ENCODE measurements around the gene KAZALD1. TPM values are rescaled to one million over a fixed set of nuclear protein-coding genes. Genes with fewer than 3 reads are reported as not detected.

Gene KAZALD1
- total and polyA plus RNA-seq, 10 donors, result 11.6 to 67.3 (median 31.0) TPM

DNA sequence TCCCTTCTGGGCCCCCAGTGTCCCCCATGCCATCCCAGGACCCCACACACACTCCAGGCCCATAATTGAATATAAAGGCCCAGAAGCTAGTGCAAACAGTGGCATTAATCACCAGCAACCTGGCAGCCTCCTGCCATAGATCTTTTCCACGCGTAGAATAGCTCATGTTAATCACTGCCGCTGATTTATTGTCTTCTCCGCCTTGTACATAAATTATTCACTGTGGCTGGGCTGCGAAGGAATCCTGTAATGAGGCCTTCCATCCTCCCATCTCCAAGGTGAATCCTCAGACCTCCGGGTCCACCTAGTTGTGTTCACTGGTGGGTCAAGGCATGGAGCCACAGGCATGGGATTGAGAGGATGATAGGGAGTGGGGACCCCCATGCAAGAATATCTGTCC is 33.2 kb downstream of the KAZALD1 start:
- no peak for DNase-seq
- H3K36me3 ChIP-seq, result no peaks in the 10 kb centered on the region
- peak overlapping the region in 2 of 8 donors; percentile 4 to 12 for H3K4me3 ChIP-seq
- peaks cover 0 to 95% (median 8%) of the 10 kb centered on the region in 7 donors for H3K27me3 ChIP-seq (replicated peaks in 1 of 7)
- intact Hi-C loops (cut with DNase I; ENCODE audit: low total_unique reads), result no loop called here
- WGBS, 5 donors, result 59 to 71% (median 63%) methylated on average over 6 of the region's 6 CpGs
- no peak for TF ChIP-seq CTCF (IDR thresholded peaks at IDR 0.05 in 8 of 11, conservative IDR thresholded peaks at IDR 0.05 in 3 of 11)
- no peak for TF ChIP-seq POLR2A (IDR thresholded peaks at IDR 0.05)
- no peak for TF ChIP-seq POLR2AphosphoS5 (IDR thresholded peaks at IDR 0.05)
- peak overlapping the region in 7 of 8 donors; percentile 20 to 82 (median 61) for H3K27ac ChIP-seq
- no peaks in the 10 kb centered on the region for H3K9me3 ChIP-seq
- H3K4me1 ChIP-seq, result peaks cover 0 to 35% (median 17%) of the 10 kb centered on the region in 6 donors

DNA sequence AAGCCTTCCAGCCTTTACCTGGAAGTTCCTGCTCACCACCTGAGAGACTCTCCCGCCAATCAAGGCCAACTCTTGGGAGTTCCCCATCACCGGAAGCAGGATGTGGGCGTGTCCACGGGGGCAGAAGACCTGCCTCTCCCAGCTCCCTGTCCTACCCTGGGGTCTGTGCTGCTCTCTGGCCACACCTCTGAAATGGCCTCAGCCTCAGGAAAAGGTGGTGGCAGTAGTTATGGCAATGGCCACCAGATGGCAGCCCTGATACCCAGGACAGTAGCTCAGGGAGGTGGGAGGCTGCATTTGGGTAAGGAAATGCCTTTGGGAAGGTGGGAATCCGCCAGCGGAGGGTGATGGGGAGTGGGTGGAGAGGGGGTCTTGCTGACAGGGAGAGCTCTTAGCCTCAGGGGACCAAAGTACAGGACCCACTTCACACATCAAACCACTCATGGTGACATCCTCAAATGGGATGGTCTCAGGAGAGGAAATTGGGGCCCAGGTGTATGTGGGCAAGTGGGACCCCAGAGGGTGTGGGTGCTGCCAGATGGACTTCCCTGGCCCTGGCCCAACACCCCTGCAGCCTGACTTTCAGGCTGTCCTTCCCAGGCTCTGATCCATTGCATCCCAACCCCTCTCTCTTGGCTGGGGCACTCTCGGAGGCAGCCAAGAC is 33.9 kb downstream of the KAZALD1 start:
- TF ChIP-seq CTCF (IDR thresholded peaks at IDR 0.05 in 8 of 11, conservative IDR thresholded peaks at IDR 0.05 in 3 of 11) (peak; percentile 73 to 91 (median 81)), POLR2A (IDR thresholded peaks at IDR 0.05) (no peak), POLR2AphosphoS5 (IDR thresholded peaks at IDR 0.05) (peak in 2 of 3 donors; percentile 19 to 63)

DNA sequence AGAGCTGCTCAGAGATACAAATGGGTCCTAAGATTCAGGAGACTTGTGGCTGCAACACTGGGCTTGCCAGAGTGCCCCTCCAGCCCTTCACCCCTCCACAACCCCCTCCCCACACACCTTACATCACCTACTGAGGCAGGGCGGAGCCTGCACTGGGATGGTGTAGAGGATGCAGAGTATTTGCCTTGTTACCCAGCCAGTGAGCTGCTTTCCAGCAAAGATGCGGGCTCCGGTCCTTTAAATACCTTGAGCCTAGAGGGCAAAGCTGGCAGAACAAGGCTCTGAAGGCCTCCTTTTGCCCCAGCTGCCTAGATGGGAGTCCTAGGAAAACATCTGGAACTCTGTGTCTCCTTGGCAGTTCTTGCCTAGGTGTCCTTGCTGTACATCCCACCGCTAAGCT is 34.6 kb downstream of the KAZALD1 start:
- intact Hi-C loops (cut with DNase I; ENCODE audit: low total_unique reads), result loop anchor here (2.0 kb wide), 1 partner anchor 46 kb away; no protein-coding TSS in a partner anchor
- peak overlapping the region in 4 of 8 donors; percentile 11 to 82 (median 70) for H3K27ac ChIP-seq
- H3K36me3 ChIP-seq, result no peaks in the 10 kb centered on the region
- WGBS, 5 donors, result 86 to 93% (median 91%) methylated on average over 2 to 4 of the region's 4 CpGs
- no peak for TF ChIP-seq POLR2AphosphoS5 (IDR thresholded peaks at IDR 0.05)
- no peak for TF ChIP-seq POLR2A (IDR thresholded peaks at IDR 0.05)
- TF ChIP-seq CTCF (IDR thresholded peaks at IDR 0.05 in 8 of 11, conservative IDR thresholded peaks at IDR 0.05 in 3 of 11), result no peak
- no peaks in the 10 kb centered on the region for H3K9me3 ChIP-seq
- no peak overlapping the region for H3K4me3 ChIP-seq
- H3K4me1 ChIP-seq, result peaks cover 0 to 27% (median 13%) of the 10 kb centered on the region in 6 donors
- no peak for DNase-seq
- H3K27me3 ChIP-seq (replicated peaks in 1 of 7), result peaks cover 0 to 94% (median 6%) of the 10 kb centered on the region in 7 donors

More for the DNA sequence above, 33.9 kb downstream of the KAZALD1 start:
- 2 to 14% (median 13%) methylated on average over 6 to 7 of the region's 7 CpGs for WGBS, 5 donors
- H3K27me3 ChIP-seq (replicated peaks in 1 of 7), result peaks cover 0 to 95% (median 6%) of the 10 kb centered on the region in 7 donors
- no peaks in the 10 kb centered on the region for H3K9me3 ChIP-seq
- H3K4me1 ChIP-seq, result peaks cover 0 to 32% (median 15%) of the 10 kb centered on the region in 6 donors
- H3K36me3 ChIP-seq, result no peaks in the 10 kb centered on the region
- peak; percentile 82 for DNase-seq
- peak overlapping the region in 2 of 8 donors; percentile 4 to 12 for H3K4me3 ChIP-seq
- H3K27ac ChIP-seq, result peak overlapping the region in 6 of 8 donors; percentile 20 to 82 (median 62)
- intact Hi-C loops (cut with DNase I; ENCODE audit: low total_unique reads), result loop anchor here (2.0 kb wide), 1 partner anchor 47 kb away; no protein-coding TSS in a partner anchor

- H3K36me3 ChIP-seq, result no peaks in the 10 kb centered on the region
- TF ChIP-seq POLR2A (IDR thresholded peaks at IDR 0.05), result no peak
- TF ChIP-seq CTCF (IDR thresholded peaks at IDR 0.05 in 8 of 11, conservative IDR thresholded peaks at IDR 0.05 in 3 of 11), result no peak
- TF ChIP-seq POLR2AphosphoS5 (IDR thresholded peaks at IDR 0.05), result no peak
- intact Hi-C loops (cut with DNase I; ENCODE audit: low total_unique reads), result loop anchor here (2.0 kb wide), 1 partner anchor 45 kb away; no protein-coding TSS in a partner anchor
- peaks cover 0 to 27% (median 10%) of the 10 kb centered on the region in 6 donors for H3K4me1 ChIP-seq
- WGBS, 5 donors, result 39 to 74% (median 46%) methylated on average over 4 of the region's 4 CpGs
- no peak for DNase-seq
- H3K4me3 ChIP-seq, result no peak overlapping the region
- no peaks in the 10 kb centered on the region for H3K9me3 ChIP-seq
- peak overlapping the region in 4 of 8 donors; percentile 32 to 82 (median 70) for H3K27ac ChIP-seq
- H3K27me3 ChIP-seq (replicated peaks in 1 of 7), result peaks cover 0 to 96% (median 6%) of the 10 kb centered on the region in 7 donors
Observed at GRCh38 chr10:101097881-101098280, 36.1 kb downstream of the KAZALD1 start.

Measured in spleen (tissue), 11 donors.